Small intestine (tissue), 16 donors: ENCODE data around the gene GAB1. TPM values are rescaled to one million over a fixed set of nuclear protein-coding genes. Genes with fewer than 3 reads are reported as not detected.
A peak's percentile ranks its signal among the peaks of the same experiment; 100 is the strongest.

ENCODE experiments used
- DNase-seq, 2 donors: peaks; one replicate each; pipeline versions ENCODE4 v3.0.0 to v3.0.0-alpha.2; 2013
- FAIRE-seq: peaks from 2 replicates; lab custom pipeline; 2012; peaks lifted over from hg19 to GRCh38; lab: Jason Lieb, UNC
- H3K27ac ChIP-seq, 3 donors: one replicate each; pipeline ENCODE4 v1.5.1; 2013; ENCODE audit warnings: low read length in 2 of 3, mild to moderate bottlenecking in 2 of 3, control low read depth in 1 of 3, inconsistent platforms in 1 of 3, low read depth in 1 of 3, moderate library complexity in 1 of 3
- H3K27me3 ChIP-seq, 3 donors: one replicate each; pipeline ENCODE4 v1.6.1; 2013; ENCODE audit warnings: low read length in 3 of 3, inconsistent platforms in 1 of 3; ENCODE audit not compliant: control insufficient read depth in 3 of 3, insufficient read depth in 3 of 3
- H3K36me3 ChIP-seq, 3 donors: one replicate each; pipeline ENCODE4 v1.6.1; 2013; ENCODE audit warnings: low read length in 3 of 3, inconsistent platforms in 1 of 3, low read depth in 1 of 3, mild to moderate bottlenecking in 1 of 3, moderate library complexity in 1 of 3; ENCODE audit not compliant: control insufficient read depth in 3 of 3, insufficient read depth in 2 of 3
- H3K4me1 ChIP-seq, 3 donors: one replicate each; pipeline ENCODE4 v1.6.1; 2013; ENCODE audit warnings: low read length in 2 of 3, inconsistent platforms in 1 of 3, low read depth in 1 of 3, mild to moderate bottlenecking in 1 of 3, moderate library complexity in 1 of 3; ENCODE audit not compliant: control insufficient read depth in 3 of 3, insufficient read depth in 2 of 3
- H3K4me3 ChIP-seq, 3 donors: one replicate each; pipeline ENCODE4 v1.5.1; 2013; ENCODE audit warnings: low read length in 3 of 3, control low read depth in 1 of 3, inconsistent platforms in 1 of 3, low read depth in 1 of 3, mild to moderate bottlenecking in 1 of 3, moderate library complexity in 1 of 3
- H3K9me3 ChIP-seq, 2 donors: one replicate each; pipeline ENCODE4 v1.6.1; 2013; ENCODE audit warnings: low read depth in 1 of 2, low read length in 1 of 2; ENCODE audit not compliant: control insufficient read depth in 2 of 2, insufficient read depth in 1 of 2
- WGBS, 3 donors: extraction: QIAGEN DNeasy Blood & Tissue Kit; methylation state at CpG; one replicate each; pipeline ENCODE4 v1.1.7; 2013; 5-methylcytosine and 5-hydroxymethylcytosine counted together
- long read RNA-seq, 10 donors: transcript quantifications; one replicate each; lab custom pipeline, GENCODE V29; 2026
- polyA plus RNA-seq, 4 donors: library from polyadenylated mRNA; stranded (reverse) in 3 of 4; unstranded in 1 of 4; fragments of 200-250 nt in 3 of 4; fragments of 120-200 nt in 1 of 4; gene quantifications; one replicate each; pipeline versions ENCODE4 v1.2.1 to v1.2.3, GENCODE V29; 2013
- donor health status: healthy with polysubstance abuse.
- donor health status: control.
- donor health status: control.
- donor health status: Bipolar disorder and iron deficiency.
- donor health status: healthy.

The GAB1 gene
- 10 to 100 TPM in 1 of 4 donors, 1 to 10 TPM in 3; 3.5 to 71.7 (median 6.7) TPM for polyA plus RNA-seq
- long read RNA-seq, donor 1, full-length matches to known transcripts = 2 of 2 reads
- long read RNA-seq, donor 1, partial matches to known transcripts = 0 of 2 reads
- long read RNA-seq, donor 1, other reads (novel, unspliced or antisense) = 0 of 2 reads
- long read RNA-seq, donor 2, full-length matches to known transcripts = 4 of 4 reads
- long read RNA-seq, donor 2, partial matches to known transcripts = 0 of 4 reads
- long read RNA-seq, donor 2, other reads (novel, unspliced or antisense) = 0 of 4 reads
- long read RNA-seq, donor 3, partial matches to known transcripts = 5 of 7 reads
- long read RNA-seq, donor 3, other reads (novel, unspliced or antisense) = 0 of 7 reads
- long read RNA-seq, donor 4 = 0 reads
- long read RNA-seq, donor 5 = 0 reads
- long read RNA-seq, donor 6, partial matches to known transcripts = 5 of 5 reads
- long read RNA-seq, donor 6, other reads (novel, unspliced or antisense) = 0 of 5 reads
- long read RNA-seq, donor 7, partial matches to known transcripts = 17 of 34 reads
- long read RNA-seq, donor 7, other reads (novel, unspliced or antisense) = 9 of 34 reads
- long read RNA-seq, donor 8, partial matches to known transcripts = 0 of 1 reads
- long read RNA-seq, donor 8, other reads (novel, unspliced or antisense) = 0 of 1 reads
- long read RNA-seq, donor 9, partial matches to known transcripts = 0 of 1 reads
- long read RNA-seq, donor 9, other reads (novel, unspliced or antisense) = 0 of 1 reads
- long read RNA-seq, donor 10, partial matches to known transcripts = 5 of 12 reads
- long read RNA-seq, donor 10, other reads (novel, unspliced or antisense) = 0 of 12 reads

GRCh38 chr4:143336781-143337599 lies at the start of gene GAB1:
GAB1 (plus strand) TSS chr4:143336876; CDS start chr4:143337189, 313 bp downstream.
- peak within 1 kb of the TSS; percentile 87 to 98 (median 95) for H3K27ac ChIP-seq
- peaks cover 0 to 10% (median 0%) of the 10 kb centered on the region in 3 donors for H3K4me1 ChIP-seq
- FAIRE-seq = no peak
- H3K27me3 ChIP-seq = no peaks in the 10 kb centered on the region
- WGBS, 3 donors = 0 to 1% (median 1%) methylated on average over 73 to 81 of the region's 81 CpGs
- no peaks in the 10 kb centered on the region for H3K9me3 ChIP-seq
- H3K4me3 ChIP-seq = peak within 1 kb of the TSS; percentile 83 to 90 (median 84)
- no peaks in the 10 kb centered on the region for H3K36me3 ChIP-seq
- peak; percentile 82 to 90 for DNase-seq

DNA sequence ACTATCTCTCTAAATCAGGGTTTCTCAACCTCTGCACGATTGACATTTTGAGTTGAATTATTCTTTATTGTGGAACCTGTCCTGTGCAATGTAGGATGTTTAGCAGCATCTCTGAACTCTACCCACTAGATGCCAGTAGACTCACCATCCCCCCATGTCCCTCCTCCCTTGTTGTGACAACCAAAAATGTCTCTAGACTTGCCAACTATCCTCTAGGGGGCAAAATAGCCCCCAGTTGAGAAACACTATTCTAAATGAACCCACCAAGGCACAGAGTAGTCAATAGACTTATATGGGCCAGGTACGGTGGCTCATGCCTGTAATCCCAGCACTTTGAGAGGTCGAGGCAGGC lies 49.1 kb upstream of the GAB1 start:
- Histone ChIP-seq H3K4me1 (no peaks in the 10 kb centered on the region), H3K27me3 (no peaks in the 10 kb centered on the region), H3K4me3 (no peak overlapping the region), H3K9me3 (no peaks in the 10 kb centered on the region), H3K27ac (no peak overlapping the region), H3K36me3 (no peaks in the 10 kb centered on the region)
- DNase-seq (no peak), FAIRE-seq (no peak)
- 64 to 73% (median 70%) methylated on average over 3 of the region's 3 CpGs for WGBS, 3 donors

DNA sequence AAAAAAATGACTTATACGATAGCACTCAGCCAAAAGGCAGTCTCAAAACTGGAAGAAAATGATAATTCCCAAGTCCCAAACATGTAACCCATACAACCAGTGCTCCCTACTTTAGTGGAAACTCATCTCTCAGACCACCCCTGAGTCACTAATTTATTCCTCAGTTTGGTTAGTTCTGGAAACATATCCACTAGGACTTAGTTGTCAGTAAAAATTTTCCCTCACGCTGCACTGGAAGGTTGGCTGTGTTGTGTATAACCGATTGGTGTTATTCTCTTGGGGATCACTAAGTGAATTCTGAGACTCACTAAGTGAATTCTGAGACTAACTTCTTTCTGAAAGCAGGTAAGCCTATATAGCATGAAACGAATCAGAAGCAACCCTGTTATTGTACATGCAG lies 48.5 kb upstream of the GAB1 start:
- Histone ChIP-seq H3K4me1 (no peaks in the 10 kb centered on the region), H3K27ac (no peak overlapping the region), H3K36me3 (no peaks in the 10 kb centered on the region), H3K9me3 (no peaks in the 10 kb centered on the region), H3K27me3 (no peaks in the 10 kb centered on the region), H3K4me3 (no peak overlapping the region)
- WGBS, 3 donors = 73 to 91% (median 89%) methylated on average over 4 of the region's 4 CpGs
- no peak for DNase-seq
- FAIRE-seq = no peak

DNA sequence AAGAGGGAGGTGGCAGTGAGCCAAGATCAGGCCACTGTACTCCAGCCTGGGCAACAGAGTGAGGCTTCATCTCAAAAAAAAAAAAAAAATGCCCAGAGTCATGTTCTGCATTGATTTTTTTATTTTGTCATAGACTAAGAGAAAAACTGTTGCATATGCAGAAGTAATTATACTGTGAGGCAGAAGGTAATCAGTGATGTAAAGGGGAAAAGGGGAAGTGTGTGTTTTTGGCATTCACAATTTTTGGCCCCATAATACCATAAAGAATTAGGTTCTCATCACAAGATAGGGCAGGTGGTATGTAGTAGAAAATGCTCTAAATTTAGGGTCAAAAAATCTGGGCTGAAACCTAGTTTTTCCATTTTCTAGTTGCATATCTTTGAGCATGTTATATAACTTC lies 47.3 kb upstream of the GAB1 start:
- Histone ChIP-seq H3K27me3 (no peaks in the 10 kb centered on the region), H3K27ac (no peak overlapping the region), H3K4me1 (no peaks in the 10 kb centered on the region), H3K4me3 (no peak overlapping the region), H3K36me3 (no peaks in the 10 kb centered on the region), H3K9me3 (no peaks in the 10 kb centered on the region)
- FAIRE-seq = no peak
- no peak for DNase-seq

GRCh38 chr4:143291314-143291713 lies 45.4 kb upstream of the GAB1 start:
- Histone ChIP-seq H3K27me3 (no peaks in the 10 kb centered on the region), H3K4me1 (no peaks in the 10 kb centered on the region), H3K27ac (no peak overlapping the region), H3K9me3 (no peaks in the 10 kb centered on the region), H3K4me3 (no peak overlapping the region), H3K36me3 (no peaks in the 10 kb centered on the region)
- FAIRE-seq (no peak), DNase-seq (no peak)

DNA sequence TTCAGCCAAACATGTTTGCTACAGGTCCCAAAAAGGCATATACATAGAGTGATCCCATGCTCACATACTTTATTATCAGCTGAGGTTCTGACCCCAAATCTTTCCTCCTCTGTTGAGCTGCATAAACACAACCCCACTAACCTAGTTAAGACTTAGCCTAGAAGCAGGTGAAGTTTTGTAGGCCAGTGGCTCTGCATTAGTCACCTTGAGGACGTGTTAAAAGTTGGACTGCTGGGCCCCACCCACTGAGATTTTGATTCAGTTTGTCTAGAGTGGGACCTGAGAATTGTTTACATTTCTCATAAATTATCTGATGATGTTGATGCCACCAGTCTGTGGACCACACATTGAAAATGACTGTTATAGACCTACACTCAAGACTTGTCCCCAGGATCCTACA lies 43.8 kb upstream of the GAB1 start:
- DNase-seq (no peak), FAIRE-seq (no peak)
- Histone ChIP-seq H3K9me3 (no peaks in the 10 kb centered on the region), H3K4me3 (no peak overlapping the region), H3K36me3 (no peaks in the 10 kb centered on the region), H3K27ac (no peak overlapping the region), H3K27me3 (no peaks in the 10 kb centered on the region), H3K4me1 (no peaks in the 10 kb centered on the region)
- 70 to 82% (median 71%) methylated on average over 1 of the region's 1 CpG for WGBS, 3 donors

DNA sequence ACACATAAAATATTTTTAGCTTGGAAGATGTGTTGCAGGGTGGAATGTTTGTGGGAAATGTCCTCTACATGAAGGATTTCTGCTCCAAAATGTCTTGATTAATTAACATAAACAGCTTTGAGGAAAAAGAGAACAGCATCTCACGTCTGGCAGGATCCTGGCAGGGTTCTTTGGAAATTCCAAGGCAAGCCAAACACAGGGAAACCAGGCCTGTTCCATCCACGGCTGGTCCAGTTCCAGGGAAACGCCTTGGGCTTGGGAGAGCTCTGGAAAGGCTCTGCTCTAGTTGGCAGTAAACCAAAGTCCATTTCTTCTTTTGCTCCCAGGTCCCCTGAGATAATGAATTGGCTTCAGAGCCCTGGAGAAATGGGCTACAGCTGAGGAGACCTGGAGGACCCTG lies 42.4 kb upstream of the GAB1 start:
- WGBS, 3 donors = 6 to 16% (median 11%) methylated on average over 3 of the region's 3 CpGs
- Histone ChIP-seq H3K9me3 (no peaks in the 10 kb centered on the region), H3K4me1 (no peaks in the 10 kb centered on the region), H3K27me3 (no peaks in the 10 kb centered on the region), H3K4me3 (no peak overlapping the region), H3K27ac (peak overlapping the region in 2 of 3 donors; percentile 5 to 39), H3K36me3 (no peaks in the 10 kb centered on the region)
- DNase-seq (peak; percentile 55), FAIRE-seq (no peak)

- Histone ChIP-seq H3K27me3 (no peaks in the 10 kb centered on the region), H3K27ac (peak overlapping the region in 2 of 3 donors; percentile 5 to 39), H3K4me3 (no peak overlapping the region), H3K36me3 (no peaks in the 10 kb centered on the region), H3K4me1 (no peaks in the 10 kb centered on the region), H3K9me3 (no peaks in the 10 kb centered on the region)
- DNase-seq (no peak), FAIRE-seq (no peak)
- 66 to 76% (median 75%) methylated on average over 4 of the region's 4 CpGs for WGBS, 3 donors
These were observed 41.9 kb upstream of the GAB1 start for GRCh38 chr4:143294710-143295275.
